PFSK-1 (cell line): ENCODE measurements around the gene HOXA5.

Experiments used
- FOXP2 ChIP-seq: optimal IDR thresholded peaks from 2 replicates; pipeline ENCODE3; 2011; ENCODE audit warnings: borderline replicate concordance, control low read depth, inconsistent platforms; ENCODE audit not compliant: insufficient read depth; ENCODE audit errors: extremely low read length, extremely low read depth
- POLR2AphosphoS5 ChIP-seq: IDR thresholded peaks from 2 replicates; pipeline ENCODE4 v1.6.1; 2012; ENCODE audit warnings: low read depth, mild to moderate bottlenecking, control low read depth, low read length, moderate library complexity
- REST ChIP-seq, 2 experiments: IDR thresholded peaks; 2 replicates each; pipeline versions ENCODE4 v1.6.1 to v1.8.0; 2011 to 2012; ENCODE audit warnings: low read depth in 2 of 2, low read length in 2 of 2, control low read depth in 1 of 2, inconsistent platforms in 1 of 2, mild to moderate bottlenecking in 1 of 2, moderate library complexity in 1 of 2; ENCODE audit not compliant: insufficient read depth in 1 of 2
- SIN3A ChIP-seq: IDR thresholded peaks from 2 replicates; pipeline ENCODE4 v1.6.1; 2012; ENCODE audit warnings: mild to moderate bottlenecking, low read length, moderate library complexity, borderline replicate concordance; ENCODE audit not compliant: insufficient read depth
- TAF1 ChIP-seq: IDR thresholded peaks from 2 replicates; pipeline ENCODE4 v1.6.1; 2012; ENCODE audit warnings: low read length, control low read depth, borderline replicate concordance; ENCODE audit not compliant: insufficient read depth

Gene HOXA5

GRCh38 chr7:27107391-27108381 is 35.8 kb downstream of the HOXA5 start:
- TF ChIP-seq SIN3A (no peak), FOXP2 (no peak), TAF1 (no peak), REST (IDR thresholded peaks at IDR 0.05; ENCODE audit: insufficient read depth in 1 of 2, low read depth in 2 of 2, low read length in 2 of 2) (no peak), POLR2AphosphoS5 (no peak)

GRCh38 chr7:27106901-27107240 is 36.6 kb downstream of the HOXA5 start:
- TF ChIP-seq SIN3A = no peak
- no peak for TF ChIP-seq POLR2AphosphoS5
- no peak for TF ChIP-seq FOXP2
- no peak for TF ChIP-seq TAF1
- TF ChIP-seq REST (IDR thresholded peaks at IDR 0.05; ENCODE audit: insufficient read depth in 1 of 2, low read depth in 2 of 2, low read length in 2 of 2) = no peak

GRCh38 chr7:27106181-27106900 is 37.1 kb downstream of the HOXA5 start:
- TF ChIP-seq TAF1 (no peak), REST (IDR thresholded peaks at IDR 0.05; ENCODE audit: insufficient read depth in 1 of 2, low read depth in 2 of 2, low read length in 2 of 2) (no peak), SIN3A (no peak)

- TF ChIP-seq REST (IDR thresholded peaks at IDR 0.05; ENCODE audit: insufficient read depth in 1 of 2, low read depth in 2 of 2, low read length in 2 of 2) (no peak), POLR2AphosphoS5 (no peak), SIN3A (no peak), FOXP2 (no peak), TAF1 (no peak)
Measured at GRCh38 chr7:27105301-27106031, 38.0 kb downstream of the HOXA5 start.
